Neural progenitor cell (in vitro differentiated cells): ENCODE measurements around the gene RFX3. TPM values are rescaled to one million over a fixed set of nuclear protein-coding genes. Genes with fewer than 3 reads are reported as not detected.

Source experiments
- DNase-seq: peaks from one replicate; pipeline ENCODE4 v3.0.0-alpha.2; 2016; ENCODE audit warnings: low spot score
- H2AFZ ChIP-seq: fragments of 200-600 bp; sonication (generic); replicated peaks from 2 replicates; pipeline ENCODE4 v1.6.1; 2016; ENCODE audit warnings: antibody characterized with exemption
- H3F3A ChIP-seq: fragments of 200-600 bp; sonication (generic); 2 replicates; pipeline ENCODE4 v1.6.1; 2016; ENCODE audit warnings: antibody characterized with exemption, low read depth
- H3K27ac ChIP-seq: fragments of 200-600 bp; sonication (generic); 2 replicates; pipeline ENCODE4 v1.5.1; 2016; ENCODE audit warnings: mild to moderate bottlenecking
- H3K27me3 ChIP-seq: fragments of 200-600 bp; sonication (generic); 2 replicates; pipeline ENCODE4 v1.6.1; 2016; ENCODE audit warnings: mild to moderate bottlenecking, moderate library complexity
- H3K36me3 ChIP-seq: fragments of 200-600 bp; sonication (generic); 2 replicates; pipeline ENCODE4 v1.5.1; 2016
- H3K4me1 ChIP-seq: fragments of 200-600 bp; sonication (generic); 2 replicates; pipeline ENCODE4 v1.6.1; 2016; ENCODE audit warnings: mixed run types
- H3K4me2 ChIP-seq: fragments of 200-600 bp; sonication (generic); 2 replicates; pipeline ENCODE4 v1.6.1; 2016
- H3K4me3 ChIP-seq: fragments of 200-600 bp; sonication (generic); 2 replicates; pipeline ENCODE4 v1.5.1; 2016
- H3K79me2 ChIP-seq: fragments of 200-600 bp; sonication (generic); 2 replicates; pipeline ENCODE4 v1.6.1; 2016; ENCODE audit warnings: low read depth
- H3K9ac ChIP-seq: fragments of 200-600 bp; sonication (generic); 2 replicates; pipeline ENCODE4 v1.6.1; 2016
- H3K9me3 ChIP-seq: fragments of 200-600 bp; sonication (generic); 2 replicates; pipeline ENCODE4 v1.5.1; 2016; ENCODE audit warnings: low read depth
- H4K20me1 ChIP-seq: fragments of 200-600 bp; sonication (generic); 2 replicates; pipeline ENCODE4 v1.6.1; 2016; ENCODE audit warnings: low read depth
- H3K27ac Mint-ChIP-seq: 3 replicates; pipeline ENCODE4 v1.8.0; 2021; ENCODE audit warnings: mixed read lengths
- H3K27me3 Mint-ChIP-seq: 2 replicates; pipeline ENCODE4 v1.8.0; 2022; ENCODE audit warnings: low read depth, mild to moderate bottlenecking, inconsistent platforms, moderate library complexity, mixed read lengths; ENCODE audit not compliant: insufficient read depth
- H3K36me3 Mint-ChIP-seq: 3 replicates; pipeline ENCODE4 v1.8.0; 2021; ENCODE audit warnings: mixed read lengths
- H3K4me1 Mint-ChIP-seq: 3 replicates; pipeline ENCODE4 v1.8.0; 2021; ENCODE audit warnings: mixed read lengths
- H3K4me3 Mint-ChIP-seq: 3 replicates; pipeline ENCODE4 v1.8.0; 2021; ENCODE audit warnings: mild to moderate bottlenecking, moderate library complexity, mixed read lengths
- H3K9me3 Mint-ChIP-seq: 3 replicates; pipeline ENCODE4 v1.8.0; 2020; ENCODE audit warnings: mixed read lengths
- EZH2 ChIP-seq: fragments of 200-600 bp; sonication (generic); IDR thresholded peaks from 2 replicates; pipeline ENCODE4 v1.6.1; 2017; ENCODE audit warnings: antibody characterized with exemption, mild to moderate bottlenecking, moderate library complexity
- EZH2phosphoT487 ChIP-seq: fragments of 200-600 bp; sonication (generic); IDR thresholded peaks from 2 replicates; pipeline ENCODE4 v1.6.1; 2017; ENCODE audit warnings: antibody characterized with exemption
- total RNA-seq: library from RNA; depleted of rRNA; stranded (reverse); fragments of >200 nt; gene quantifications from 2 replicates; pipeline ENCODE4 v1.2.3, GENCODE V29; 2015; ENCODE audit warnings: low replicate concordance
- TF ChIP-seq, protein P1 (sequence below): fragments of 200-600 bp; sonication (generic); IDR thresholded peaks from 2 replicates; pipeline ENCODE4 v1.5.1; 2017; ENCODE audit warnings: antibody characterized with exemption, mild to moderate bottlenecking

The RFX3 gene
- total RNA-seq, 1 donor from 2014 or later = 39.6 TPM

DNA sequence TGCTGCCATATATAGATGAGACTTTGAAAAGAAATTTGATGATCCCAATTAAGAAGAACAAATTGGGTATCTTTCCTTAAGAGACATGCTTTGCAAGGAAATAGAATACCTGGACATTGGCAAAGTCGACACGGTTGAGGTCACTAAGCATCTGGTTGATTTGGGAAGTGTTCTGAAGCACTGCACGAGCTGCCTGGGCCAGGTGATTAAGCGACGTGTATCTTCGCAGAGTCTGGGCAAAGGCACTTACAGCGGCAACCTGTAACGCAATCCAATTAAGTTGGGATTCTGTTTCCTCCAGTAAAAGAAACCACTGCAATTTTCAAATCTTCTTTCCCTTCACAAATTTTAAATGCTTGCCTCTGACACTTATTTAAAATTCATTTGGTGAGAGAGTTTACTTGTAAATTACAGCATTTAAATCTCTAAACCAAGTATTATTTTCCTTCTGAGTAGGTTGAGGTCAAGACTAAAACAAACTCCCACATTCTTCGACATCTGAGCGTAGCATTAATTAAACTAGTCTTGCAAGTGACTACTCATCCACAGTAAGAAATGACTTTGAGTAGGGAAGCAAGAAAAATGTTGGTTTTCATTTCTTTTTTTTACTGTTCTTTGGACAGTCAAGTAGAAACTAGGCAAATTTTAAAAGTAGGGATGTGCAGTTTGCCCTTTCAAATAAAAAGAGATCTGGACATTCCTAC lies 262.8 kb downstream of the RFX3 start:
- peaks cover 18% of the 10 kb centered on the region for H3K36me3 Mint-ChIP-seq
- Histone ChIP-seq H3K9me3 (no peaks in the 10 kb centered on the region), H3K79me2 (no peaks in the 10 kb centered on the region), H3K4me1 (no peaks in the 10 kb centered on the region), H3F3A (no peaks in the 10 kb centered on the region), H3K4me3 (no peak overlapping the region), H3K9ac (no peak overlapping the region), H3K4me2 (no peak overlapping the region), H4K20me1 (no peaks in the 10 kb centered on the region), H3K36me3 (peaks cover 11% of the 10 kb centered on the region), H2AFZ (no peak overlapping the region), H3K27me3 (no peaks in the 10 kb centered on the region), H3K27ac (no peak overlapping the region)
- H3K27ac Mint-ChIP-seq = no peak overlapping the region
- DNase-seq = no peak
- TF ChIP-seq, protein P1, sequence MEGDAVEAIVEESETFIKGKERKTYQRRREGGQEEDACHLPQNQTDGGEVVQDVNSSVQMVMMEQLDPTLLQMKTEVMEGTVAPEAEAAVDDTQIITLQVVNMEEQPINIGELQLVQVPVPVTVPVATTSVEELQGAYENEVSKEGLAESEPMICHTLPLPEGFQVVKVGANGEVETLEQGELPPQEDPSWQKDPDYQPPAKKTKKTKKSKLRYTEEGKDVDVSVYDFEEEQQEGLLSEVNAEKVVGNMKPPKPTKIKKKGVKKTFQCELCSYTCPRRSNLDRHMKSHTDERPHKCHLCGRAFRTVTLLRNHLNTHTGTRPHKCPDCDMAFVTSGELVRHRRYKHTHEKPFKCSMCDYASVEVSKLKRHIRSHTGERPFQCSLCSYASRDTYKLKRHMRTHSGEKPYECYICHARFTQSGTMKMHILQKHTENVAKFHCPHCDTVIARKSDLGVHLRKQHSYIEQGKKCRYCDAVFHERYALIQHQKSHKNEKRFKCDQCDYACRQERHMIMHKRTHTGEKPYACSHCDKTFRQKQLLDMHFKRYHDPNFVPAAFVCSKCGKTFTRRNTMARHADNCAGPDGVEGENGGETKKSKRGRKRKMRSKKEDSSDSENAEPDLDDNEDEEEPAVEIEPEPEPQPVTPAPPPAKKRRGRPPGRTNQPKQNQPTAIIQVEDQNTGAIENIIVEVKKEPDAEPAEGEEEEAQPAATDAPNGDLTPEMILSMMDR = no peak
- TF ChIP-seq EZH2phosphoT487 = no peak
- no peak for TF ChIP-seq EZH2
- H3K4me3 Mint-ChIP-seq = no peak overlapping the region
- H3K4me1 Mint-ChIP-seq = no peaks in the 10 kb centered on the region
- H3K27me3 Mint-ChIP-seq = no peaks in the 10 kb centered on the region
- H3K9me3 Mint-ChIP-seq = no peaks in the 10 kb centered on the region

DNA sequence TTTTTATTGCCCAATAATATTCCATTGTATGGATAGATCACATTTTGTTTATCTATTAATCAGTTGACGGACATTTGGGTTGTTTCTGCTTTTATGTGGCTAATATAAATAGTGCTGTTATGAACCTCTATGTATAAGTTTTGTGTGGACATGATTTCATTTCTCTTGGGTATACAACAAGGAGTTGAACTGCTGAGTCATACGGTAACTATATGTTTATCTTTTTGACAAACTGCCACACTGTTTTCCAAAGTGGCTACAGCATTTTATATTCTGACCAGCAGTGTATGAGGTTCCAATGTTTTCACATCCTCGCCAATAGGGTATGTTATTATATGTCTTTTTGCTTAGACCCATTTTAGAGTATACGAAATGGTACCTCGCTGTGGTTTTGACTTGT lies 264.3 kb downstream of the RFX3 start:
- H3K9ac ChIP-seq = no peak overlapping the region

DNA sequence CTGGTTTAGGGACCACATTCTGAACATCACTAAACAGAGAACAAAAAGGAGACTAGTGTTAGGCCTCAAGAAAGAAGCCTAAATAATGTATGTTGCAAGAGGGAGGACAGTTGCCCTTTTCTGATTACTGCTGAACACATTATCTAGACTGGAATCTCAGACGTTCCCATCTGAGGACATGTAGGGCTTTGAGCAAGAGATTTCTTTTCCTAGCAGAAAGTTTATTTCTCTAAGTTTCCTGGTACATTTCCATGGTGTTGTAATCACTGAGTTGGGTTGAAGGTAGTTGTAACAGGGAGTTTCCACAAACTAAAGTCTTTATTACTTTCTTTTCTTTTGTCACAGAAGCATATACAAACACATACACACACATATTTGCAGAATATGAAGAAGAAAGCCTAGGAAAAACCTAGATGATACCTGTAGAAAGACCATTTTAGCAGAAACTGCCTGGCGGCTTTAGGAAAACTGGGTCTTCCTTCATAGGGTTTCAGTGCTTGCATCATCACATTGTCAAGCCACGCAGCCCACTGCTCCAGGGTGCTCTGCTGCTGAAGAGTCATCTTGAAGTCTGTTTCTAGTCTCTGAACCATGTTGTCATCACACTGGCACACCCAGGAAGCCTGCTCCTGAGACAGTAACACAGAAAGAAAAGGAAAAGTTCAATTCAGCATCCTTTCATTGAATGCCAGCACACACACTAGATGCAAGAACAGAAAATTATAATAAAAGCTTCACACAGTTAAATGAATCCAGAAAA lies 269.1 kb downstream of the RFX3 start:
- Mint-ChIP-seq H3K9me3 (no peaks in the 10 kb centered on the region), H3K36me3 (peaks cover 54% of the 10 kb centered on the region), H3K4me1 (no peaks in the 10 kb centered on the region), H3K4me3 (no peak overlapping the region), H3K27ac (no peak overlapping the region), H3K27me3 (no peaks in the 10 kb centered on the region)
- TF ChIP-seq EZH2phosphoT487 = no peak
- TF ChIP-seq, protein P1 = no peak
- TF ChIP-seq EZH2 = no peak
- Histone ChIP-seq H4K20me1 (no peaks in the 10 kb centered on the region), H3K9me3 (no peaks in the 10 kb centered on the region), H3K36me3 (no peaks in the 10 kb centered on the region), H3K79me2 (no peaks in the 10 kb centered on the region), H2AFZ (no peak overlapping the region), H3K4me1 (no peaks in the 10 kb centered on the region), H3K4me3 (no peak overlapping the region), H3F3A (peaks cover 4% of the 10 kb centered on the region), H3K9ac (no peak overlapping the region), H3K4me2 (no peak overlapping the region), H3K27me3 (no peaks in the 10 kb centered on the region), H3K27ac (no peak overlapping the region)
- no peak for DNase-seq

More for the DNA sequence above, 264.3 kb downstream of the RFX3 start:
- H3K36me3 Mint-ChIP-seq = peaks cover 29% of the 10 kb centered on the region
- Histone ChIP-seq H3K9me3 (no peaks in the 10 kb centered on the region), H3K4me1 (no peaks in the 10 kb centered on the region), H3K4me2 (no peak overlapping the region), H4K20me1 (no peaks in the 10 kb centered on the region), H3K36me3 (peaks cover 7% of the 10 kb centered on the region), H3K27me3 (no peaks in the 10 kb centered on the region), H3K4me3 (no peak overlapping the region), H3F3A (no peaks in the 10 kb centered on the region), H3K27ac (no peak overlapping the region), H3K79me2 (no peaks in the 10 kb centered on the region), H2AFZ (no peak overlapping the region)
- H3K27ac Mint-ChIP-seq = no peak overlapping the region
- TF ChIP-seq EZH2 (no peak), EZH2phosphoT487 (no peak)
- TF ChIP-seq, protein P1 = no peak
- no peaks in the 10 kb centered on the region for H3K9me3 Mint-ChIP-seq
- no peaks in the 10 kb centered on the region for H3K27me3 Mint-ChIP-seq
- no peaks in the 10 kb centered on the region for H3K4me1 Mint-ChIP-seq
- no peak for DNase-seq
- H3K4me3 Mint-ChIP-seq = no peak overlapping the region
